ENCODE data around the gene DFFA.

DFFA gene

DNA sequence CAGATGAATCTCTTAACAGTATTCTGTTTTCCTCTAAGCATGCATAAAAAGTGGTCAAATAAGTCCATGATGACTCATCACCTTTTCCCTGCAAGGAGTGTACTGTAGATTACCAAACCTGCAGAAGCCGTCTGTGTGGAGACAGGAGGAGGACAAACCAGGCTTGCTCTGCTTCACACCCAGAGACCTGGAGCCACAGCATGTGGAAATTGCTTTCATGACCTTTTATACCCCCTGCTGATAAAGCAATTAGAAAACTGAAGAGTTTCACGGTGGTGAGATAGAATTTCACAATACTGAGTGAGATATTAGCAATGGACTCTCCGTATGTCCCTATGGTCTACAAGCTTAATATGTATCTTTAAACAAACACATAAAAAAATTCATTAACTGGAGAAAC is 13.1 kb downstream of the DFFA start:
- DNase-seq: no peak

DNA sequence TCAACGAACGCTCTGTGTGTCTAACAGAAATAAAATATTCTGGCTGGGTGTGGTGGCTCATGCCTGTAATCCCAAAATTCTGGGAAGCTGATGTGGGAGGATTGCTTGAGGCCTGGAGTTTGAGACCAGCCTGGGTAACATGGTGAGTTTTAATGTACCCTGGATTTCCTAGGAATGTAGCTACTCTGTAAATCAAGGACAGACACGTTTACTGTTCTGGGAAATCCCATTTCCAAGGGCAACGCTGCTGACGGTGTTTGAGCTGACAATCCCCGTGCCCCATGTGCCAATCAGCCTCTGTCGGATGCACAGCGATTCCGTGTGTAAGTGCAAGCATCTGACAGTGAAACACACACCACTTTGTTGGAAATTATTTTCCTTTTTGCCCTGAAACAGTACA is 14.5 kb downstream of the DFFA start:
- no peak for DNase-seq

DNA sequence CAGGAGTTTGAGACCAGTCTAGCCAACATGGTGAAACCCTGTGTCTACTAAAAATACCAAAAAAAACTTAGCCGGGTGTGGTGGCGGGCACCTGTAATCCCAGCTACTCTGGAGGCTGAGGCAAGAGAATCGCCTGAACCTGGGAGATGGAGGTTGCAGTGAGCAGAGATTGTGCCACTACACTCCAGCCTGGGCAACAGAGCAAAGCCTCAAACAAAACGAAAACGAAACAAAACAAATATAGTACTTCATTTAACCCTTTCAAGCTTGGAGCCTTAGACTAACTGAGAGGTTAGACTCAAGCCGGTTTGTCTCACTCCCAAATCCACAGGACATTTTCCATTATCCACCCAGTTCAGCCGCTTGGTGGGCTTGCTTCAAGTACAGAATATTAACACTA is 14.9 kb downstream of the DFFA start:
- peak in 1 of 5 experiments; percentile 39 for DNase-seq

DNA sequence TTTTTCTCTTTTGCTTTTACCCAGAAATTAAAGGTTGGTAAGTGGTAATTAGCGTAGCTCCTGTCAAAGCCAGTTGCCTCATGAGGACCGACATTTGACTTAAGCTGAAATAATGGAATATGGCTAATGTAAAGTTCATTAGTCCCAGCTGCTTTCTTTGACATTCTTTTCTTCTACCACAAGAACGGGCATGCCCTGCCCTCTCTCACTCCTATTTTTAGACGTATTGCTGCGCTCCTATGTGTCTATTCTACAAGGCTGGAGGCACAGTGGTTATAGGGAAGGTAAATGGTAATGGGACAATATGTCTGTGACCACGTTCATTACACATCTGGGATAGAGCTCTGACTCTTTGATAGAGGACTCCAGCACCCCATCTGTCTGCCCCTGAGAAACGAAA is 15.7 kb downstream of the DFFA start:
- DNase-seq: no peak

DNA sequence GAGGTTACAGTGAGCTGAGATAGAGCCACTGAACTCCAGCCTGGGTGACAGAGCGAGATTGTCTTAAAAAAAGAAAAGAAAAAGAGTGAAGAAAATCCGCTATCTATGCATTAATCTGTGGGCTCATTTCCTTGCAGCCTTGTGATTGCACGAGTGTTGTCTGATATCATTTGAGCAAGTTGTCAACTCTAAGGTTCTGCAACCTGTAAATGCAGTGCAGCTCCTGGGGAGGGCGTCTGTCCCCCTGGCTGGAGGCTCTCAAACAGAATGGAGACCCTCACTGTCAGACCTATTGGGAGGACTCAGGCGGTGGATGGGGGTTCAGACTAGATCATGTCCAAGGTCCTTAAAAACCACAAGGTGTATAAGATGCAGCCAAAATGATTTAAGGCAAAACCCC is 16.3 kb downstream of the DFFA start:
- DNase-seq: peak in 1 of 5 experiments; percentile 23

DNA sequence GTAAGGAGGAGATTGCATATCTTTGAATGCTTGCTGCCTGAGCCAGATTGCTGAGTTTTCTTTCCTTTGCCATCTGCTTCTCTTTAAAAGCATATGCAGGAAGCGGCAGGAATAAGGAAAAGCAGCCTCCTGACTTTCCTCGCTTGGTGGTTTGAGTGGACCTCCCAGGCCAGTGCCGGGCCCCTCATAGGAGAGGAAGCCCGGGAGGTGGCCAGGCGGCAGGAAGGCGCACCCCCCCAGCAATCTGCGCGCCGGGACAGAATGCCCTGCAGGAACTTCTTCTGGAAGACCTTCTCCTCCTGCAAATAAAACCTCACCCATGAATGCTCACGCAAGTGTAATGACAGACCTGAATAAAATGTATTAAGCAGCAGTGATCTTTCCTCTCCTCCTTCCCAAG is 21.0 kb downstream of the DFFA start:
- DNase-seq: no peak

DNA sequence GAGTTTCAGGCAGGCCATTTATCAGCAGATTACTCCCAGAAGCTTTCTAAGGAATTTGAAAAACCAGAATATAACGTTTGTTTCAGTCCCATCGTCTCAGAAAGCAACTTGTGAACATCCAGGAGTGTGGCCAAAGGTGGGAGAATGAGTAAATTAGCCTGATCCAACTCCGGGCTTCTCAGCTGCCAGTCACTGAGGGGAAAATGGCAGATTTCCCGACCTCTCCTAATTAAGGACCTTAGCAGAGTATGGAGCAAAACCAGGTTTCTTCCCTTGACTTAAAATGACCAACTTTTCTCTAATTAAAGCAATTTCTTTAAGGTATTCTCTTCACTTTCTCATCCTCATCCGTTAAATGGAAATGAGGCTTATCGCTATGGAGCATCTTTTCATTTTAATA is 21.5 kb downstream of the DFFA start:
- no peak for DNase-seq

DNA sequence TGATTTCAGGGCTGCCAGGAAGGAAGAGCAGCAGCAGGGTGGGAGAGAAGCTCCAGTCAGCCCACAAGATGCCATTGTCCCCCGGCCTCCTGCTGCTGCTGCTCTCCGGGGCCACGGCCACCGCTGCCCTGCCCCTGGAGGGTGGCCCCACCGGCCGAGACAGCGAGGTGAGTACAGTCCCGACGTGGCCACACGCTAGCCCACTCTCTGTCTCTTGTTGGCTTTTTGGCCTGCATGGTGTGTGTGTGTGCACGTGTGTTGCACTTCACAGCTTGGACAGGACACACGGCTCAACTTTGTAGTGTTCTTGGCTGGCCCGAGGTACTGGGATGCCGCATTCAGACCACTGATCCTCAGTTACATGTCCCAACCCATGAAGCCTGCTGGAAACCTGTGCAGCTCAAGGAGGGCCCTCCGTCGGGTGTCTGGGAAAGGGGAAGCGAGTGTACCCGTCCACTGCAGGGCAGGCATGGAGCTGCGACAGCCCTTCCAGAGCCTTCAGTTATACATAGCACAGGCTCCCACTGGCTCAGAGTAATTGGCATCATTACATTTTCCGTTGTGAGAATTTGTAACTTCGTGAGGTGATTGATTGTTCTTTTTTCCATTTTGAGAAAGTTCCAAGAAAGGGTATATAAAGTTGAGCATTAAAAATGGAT is 22.0 kb downstream of the DFFA start:
- DNase-seq: no peak

DNA sequence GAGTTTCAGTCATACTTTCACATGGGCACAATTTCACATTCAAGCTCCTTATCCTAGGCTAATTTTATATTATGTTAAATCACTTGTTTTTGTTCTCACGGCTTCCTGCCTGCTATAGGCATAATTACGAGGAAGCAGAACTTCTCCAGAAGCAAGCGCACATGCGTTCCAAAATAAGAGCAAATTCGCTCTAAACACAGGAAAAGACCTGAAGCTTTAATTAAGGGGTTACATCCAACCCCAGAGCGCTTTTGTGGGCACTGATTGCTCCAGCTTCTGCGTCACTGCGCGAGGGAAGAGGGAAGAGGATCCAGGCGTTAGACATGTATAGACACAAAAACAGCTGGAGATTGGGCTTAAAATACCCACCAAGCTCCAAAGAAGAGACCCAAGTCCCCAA is 22.6 kb downstream of the DFFA start, which contains the start of gene CORT:
Gene CORT, plus strand, starts transcription at position 281 of the 400 bp plus-strand sequence. CDS start 193 bp downstream, outside the sequence.
- no peak for DNase-seq

DNA sequence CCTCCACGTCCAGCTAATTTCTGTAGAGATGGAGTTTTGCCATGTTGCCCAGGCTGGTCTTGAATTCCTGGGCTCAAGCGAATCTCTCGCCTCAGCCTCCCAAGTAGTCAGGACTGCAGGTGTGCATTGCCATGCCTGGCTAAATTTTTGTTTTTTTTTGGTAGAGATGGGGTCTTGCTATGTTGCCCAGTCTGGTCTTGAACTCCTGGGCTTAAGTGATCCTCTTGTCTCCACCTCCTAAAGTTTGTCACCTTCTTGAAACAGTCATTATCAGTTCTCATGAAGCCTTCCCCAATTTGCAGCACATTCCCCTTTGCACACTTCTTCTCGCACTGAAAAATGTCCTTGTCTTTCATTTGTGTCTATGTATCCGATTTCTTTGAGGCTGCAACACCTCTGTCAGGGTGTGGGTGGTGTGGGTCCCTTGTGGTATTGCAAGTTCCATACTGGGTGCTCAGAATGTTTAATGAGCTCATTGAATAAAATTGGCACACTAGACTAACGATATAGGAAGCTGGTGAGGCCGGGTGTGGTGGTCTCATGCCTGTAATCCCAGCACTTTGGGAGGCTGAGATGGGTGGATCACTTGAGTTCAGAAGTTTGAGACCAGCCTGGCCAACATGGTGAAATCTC is 25.4 kb downstream of the DFFA start:
- no peak for DNase-seq

DNA sequence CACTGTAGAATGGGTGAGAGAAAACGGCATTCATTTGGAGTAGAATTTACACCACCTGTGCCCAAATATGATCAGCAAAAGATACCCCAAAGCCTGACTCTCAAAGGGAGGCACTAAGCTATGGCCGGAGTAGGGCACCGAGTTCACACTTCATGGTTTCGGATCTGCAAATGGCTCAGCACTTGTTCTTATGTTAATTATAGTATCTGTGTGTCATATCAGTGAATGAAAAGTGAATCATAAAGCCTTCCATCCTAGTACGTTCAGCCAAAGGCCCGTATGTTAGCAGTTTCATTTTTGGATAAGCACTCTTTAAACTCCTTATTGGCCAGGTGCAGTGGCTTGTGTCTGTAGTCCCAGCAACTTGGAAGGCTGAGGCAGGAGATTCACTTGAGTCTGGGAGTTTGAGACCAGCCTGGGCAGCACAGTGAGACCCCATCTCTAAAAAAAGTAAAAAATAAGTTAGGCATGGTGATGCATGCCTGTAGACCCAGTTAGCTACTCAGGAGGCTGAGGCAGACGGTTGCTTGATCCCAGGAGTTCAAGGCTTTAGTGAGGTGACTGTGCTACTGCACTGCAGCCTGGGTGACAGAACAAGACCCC is 27.4 kb downstream of the DFFA start:
- peak in 1 of 5 experiments; percentile 20 for DNase-seq

DNA sequence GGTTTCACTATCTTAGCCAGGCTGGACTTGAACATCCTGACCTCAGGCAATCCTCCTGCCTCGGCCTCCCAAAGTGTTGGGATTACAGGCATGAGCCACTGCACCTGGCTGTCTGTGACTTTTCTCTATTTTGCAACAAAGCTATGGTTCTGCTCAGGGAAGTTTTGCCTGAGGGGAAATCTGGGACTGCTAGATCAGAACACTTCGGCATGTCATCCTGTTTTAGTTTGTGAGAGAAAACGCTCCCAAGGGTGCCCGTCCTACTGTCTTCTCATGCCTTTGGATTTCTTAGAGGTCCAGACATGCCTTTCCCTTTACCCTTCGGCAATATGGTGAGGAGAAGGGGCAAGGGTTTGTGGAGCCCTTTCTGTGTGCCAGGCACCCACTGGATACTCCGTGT is 28.1 kb downstream of the DFFA start:
- no peak for DNase-seq

DNA sequence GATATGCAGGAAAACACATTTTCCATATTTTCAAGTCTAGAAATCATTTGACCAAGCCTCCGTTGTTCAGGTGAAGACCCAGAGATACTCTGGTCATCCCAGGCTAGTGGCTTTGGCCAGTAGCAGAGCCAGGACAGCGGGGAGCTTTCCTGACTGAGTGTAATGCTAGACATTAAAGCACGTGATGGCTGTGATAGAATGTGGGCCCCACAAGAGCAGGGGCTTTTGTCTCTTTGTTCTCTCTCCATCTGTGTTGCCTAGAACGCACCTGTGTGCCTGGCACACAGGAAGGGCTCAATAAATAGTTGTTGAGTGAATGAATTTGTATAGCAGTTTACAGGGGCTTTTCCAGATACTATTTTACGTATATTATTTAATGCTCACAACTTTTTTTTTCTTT is 31.5 kb downstream of the DFFA start:
- no peak for DNase-seq

DNA sequence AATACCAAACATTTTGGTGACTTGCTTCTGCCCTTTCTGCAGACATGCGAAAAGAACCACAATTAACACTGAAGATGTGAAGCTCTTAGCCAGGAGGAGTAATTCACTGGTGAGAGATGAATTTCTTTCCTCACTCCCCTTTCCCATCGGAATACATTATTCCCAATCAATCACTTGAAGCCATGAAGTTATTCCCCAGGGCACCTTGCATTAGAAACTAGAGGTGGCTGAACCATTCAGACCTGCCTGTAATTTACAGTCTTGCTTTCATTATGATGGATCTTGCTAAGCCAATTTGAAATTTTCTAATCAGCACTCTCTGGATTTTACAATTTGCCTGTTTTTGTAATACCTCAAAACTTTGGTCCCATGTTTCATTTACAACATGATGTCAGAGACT is 32.0 kb downstream of the DFFA start:
- DNase-seq: no peak

DNA sequence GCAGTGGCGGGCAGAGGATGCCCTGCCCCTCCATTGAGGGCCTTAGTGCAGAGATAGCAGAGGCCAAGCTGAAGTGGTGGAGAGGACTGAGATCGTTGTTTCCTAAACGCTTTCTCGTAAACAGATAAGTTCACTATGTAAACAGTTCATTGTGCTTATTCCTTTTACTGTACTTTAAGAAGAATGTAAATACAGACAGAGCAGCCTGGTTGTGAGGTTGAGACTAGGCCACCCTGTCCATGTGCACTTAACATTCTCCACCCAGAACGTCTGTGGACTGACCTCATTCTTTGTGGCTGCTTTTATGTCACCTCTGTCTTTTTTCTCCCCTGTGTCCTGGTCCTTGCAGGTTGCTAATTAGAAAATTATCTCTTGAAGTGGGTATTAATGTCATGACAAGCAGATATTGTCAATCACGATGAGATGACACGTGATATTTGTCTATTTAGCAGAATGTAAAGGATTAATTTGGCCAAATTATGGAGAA is 33.6 kb downstream of the DFFA start:
- DNase-seq: no peak

DNA sequence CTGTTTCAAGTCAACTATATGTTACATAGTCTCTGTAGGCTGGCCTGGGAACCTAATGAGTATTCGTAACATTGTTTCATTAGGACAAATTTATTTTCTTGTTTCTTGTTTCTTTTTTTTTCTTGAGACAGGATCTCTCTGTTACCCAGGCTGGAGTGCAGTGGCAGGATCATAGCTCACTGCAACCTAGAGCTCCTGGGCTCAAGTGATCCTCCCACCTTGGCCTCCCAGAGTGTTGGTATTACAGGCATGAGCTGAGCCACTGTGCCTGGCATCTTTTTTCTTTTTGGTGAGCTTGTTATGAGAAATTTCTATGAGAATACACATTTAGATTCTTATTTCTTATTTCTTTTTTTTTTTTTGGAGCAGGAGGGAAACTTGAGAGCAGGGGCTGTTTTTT is 35.3 kb downstream of the DFFA start:
- DNase-seq: no peak

DNA sequence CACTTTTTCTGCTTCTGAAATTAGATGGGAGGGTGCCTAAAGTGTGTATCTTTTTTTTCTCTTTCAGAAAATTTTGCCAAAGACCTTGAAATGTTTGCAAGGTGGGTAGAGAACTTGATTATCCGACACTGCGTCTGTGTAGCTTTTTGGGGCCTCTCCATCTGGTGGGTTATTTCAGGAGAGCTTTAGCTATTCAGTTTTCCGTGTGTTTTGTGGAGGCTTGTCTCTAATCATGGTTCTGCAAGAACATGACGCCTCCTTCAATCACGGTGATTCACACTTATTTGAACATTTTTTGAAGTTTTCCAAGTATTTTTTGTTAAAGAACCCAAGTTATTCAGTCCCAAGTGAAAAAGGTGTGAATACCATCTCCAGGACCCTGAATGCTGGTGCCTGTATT is 37.7 kb downstream of the DFFA start:
- DNase-seq: no peak

DNA sequence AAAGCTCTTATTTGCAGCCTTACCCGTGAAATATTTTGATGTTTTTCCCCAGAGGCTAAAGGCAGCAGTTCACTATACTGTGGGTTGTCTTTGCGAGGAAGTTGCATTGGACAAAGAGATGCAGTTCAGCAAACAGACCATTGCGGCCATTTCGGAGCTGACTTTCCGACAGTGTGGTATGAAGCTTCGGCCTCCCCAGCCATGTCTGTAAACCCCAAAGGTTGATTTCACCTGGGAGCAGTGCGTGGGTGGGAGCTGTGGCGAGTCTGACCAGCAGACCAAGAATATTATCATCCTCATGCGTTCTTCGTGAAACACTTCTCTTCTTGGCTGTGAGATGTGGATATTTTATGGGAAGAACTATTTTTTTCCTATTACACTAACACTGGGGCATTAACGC is 38.5 kb downstream of the DFFA start:
- no peak for DNase-seq

DNA sequence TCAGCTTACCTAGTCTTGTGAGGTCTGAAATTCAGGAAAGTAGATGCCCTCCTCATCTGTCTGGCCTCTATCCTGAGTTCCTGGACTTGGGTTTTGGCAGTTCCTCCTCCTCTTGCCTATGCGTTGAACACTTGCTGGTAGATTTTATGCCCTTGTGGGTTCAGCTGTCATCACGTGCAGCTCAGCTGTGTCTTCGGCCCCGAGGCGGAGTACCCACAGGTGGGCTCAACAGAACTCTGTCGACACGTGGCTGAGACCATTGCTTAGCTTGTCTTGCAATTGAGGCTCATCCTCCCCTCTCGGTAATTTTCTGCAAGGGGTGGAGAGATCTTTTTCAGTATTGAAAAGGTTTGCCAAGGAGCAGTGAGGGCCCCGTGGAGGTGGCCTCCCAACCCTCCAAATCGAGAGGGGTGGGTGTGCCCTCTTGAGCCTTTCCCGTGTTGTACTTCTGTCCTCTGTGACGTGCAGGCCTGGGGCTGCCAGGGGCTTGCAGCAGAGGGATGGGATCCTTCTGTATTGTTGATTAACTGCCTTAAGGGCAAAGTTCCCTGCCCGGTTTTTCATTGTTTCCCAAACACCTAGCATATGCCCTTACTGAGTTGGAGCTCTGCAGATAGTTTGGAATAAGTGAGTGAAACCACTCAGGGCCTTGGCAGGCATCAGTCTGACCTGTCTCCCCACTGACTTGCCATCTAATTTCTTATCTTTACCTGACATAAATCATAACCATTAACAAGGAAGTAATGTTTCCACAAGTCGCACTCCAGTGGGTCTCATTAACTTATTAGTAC is 39.2 kb downstream of the DFFA start:
- DNase-seq: no peak

DNA sequence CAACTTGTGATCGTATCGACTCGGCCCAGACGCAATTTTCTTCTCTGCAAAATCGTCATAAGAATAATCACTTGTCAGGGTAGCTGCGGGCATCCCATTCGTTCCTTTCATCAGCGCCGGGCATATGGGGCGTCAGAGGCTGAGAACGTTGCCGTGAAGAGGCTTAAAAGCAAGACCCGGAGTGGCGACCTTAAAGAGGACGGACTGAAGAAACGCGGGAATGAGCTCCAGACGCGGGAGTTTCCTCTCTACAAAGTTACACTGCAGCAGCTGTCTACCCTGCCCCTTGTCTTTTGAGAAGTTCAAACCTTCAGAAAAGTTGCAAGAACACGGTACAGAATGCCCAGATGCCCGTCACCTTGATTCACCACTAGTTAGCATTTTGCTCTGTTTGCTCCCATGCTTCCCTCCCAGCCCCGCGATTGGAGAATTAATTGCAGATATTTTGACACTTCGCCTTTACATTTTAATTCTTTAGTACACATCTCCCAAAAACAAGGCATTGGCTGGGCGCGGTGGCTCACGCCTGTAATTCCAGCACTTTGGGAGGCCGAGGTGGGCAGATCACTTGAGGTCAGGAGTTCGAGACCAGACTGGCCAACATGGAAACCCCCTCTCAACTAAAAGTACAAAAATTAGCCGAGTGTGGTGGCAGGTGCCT is 41.1 kb downstream of the DFFA start:
- DNase-seq: peak in 1 of 5 experiments; percentile 38

DNA sequence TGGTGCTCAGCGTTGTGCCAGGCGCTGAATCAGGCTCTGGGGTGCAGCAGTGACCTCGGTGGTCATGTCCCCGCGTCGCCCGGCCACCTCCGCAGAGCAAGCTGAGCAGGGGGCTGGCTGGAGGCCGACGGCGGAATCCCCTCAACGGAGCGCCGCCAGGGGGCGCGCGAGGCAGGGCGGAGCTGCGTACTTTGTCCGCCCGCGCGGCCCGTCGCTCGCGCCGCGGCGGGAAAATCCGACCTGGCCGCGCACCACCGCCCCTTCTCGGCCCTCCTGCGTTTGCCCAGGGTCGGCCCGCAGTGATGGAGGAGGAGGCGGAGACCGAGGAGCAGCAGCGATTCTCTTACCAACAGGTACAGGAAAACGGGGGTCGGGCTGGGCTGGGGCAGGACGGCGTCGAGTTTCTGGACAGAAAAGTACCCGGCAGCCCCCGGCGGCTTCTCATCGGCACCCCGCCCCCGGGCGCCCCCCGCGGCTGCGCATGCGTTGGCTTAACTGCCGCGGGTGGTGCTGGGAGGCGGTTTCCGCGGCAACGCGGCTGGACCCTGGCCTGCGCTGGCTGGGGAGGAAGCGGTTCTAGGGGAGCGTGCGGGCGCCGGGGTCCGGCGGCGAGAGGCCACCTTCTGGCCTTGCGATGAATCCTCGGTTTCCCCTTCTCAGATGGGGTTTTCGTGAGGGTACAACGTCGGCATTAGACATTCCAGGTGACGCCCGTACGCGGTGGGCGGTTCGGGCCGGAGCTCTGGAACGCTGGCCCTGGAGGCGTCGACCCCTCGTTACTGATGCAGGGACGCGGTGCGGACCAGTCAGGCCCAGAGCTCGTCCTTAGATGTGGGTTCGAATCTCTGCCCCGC is 41.9 kb downstream of the DFFA start, which contains the start of gene CENPS:
Gene CENPS, plus strand, starts transcription at position 218 of the 854 bp plus-strand sequence. Its CDS starts 85 bp downstream, at position 303.
- DNase-seq: peak; percentile 80 to 90 (median 86)

DNA sequence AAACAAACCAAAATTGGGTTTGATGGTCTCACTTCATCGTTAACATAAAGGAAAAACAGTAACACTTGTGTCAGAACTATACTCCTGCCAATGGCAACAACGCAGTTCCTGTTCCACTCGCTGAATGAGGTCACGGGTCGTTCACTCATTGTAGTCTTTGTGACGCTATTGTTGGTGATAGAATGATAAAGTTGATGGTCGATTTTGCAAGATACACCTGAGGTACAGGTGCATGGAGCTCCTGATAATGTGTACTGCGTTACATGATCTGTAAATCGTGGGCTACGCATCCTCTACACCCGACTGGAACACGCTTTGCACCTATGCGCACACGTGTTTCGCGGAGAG is 42.5 kb downstream of the DFFA start:
- peak in 1 of 5 experiments; percentile 63 for DNase-seq
